DMS 273 treated with DMSO at 0.1 percent for 48 hours (cell line): ENCODE measurements around the gene BTBD9.

ENCODE experiments used
- DNase-seq: peaks from one replicate; lab custom pipeline; 2025; lab: John Stamatoyannopoulos, UW

BTBD9 gene

DNA sequence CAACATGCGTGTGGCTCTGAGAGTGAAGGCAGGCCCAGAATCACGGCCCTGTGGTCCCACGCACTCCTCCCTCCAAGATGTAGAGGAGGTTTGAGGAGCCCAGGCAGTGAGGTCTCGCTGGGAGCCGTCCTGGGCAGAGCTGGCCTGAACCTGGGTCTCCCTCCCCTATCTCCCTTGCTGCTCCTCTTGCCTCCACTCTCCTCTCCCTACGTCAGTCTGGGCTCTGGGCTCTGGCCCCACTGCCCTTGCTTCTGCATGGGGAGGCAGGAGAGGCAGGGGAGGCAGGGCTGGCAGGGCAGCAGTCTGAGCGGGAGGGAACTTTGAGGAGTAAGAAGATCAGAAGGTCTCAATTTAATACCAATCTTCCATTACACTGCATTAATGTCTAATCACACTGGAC, 445.1 kb downstream of the BTBD9 start:
- no peak for DNase-seq

DNA sequence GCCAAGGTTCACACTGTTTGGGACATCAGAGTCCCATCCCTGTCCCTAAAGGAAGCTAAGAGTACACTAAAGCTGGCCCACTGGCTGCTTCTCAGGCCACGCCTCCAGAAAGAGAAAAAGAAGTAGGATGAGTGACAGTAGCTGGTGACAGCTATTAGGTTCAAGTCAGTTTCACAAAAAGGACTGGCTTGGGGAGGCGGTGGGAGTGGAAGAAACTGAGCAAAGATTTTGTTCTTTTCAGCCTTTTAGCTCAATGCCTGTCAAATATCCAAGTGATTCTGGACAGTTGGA, 445.5 kb downstream of the BTBD9 start:
- no peak for DNase-seq

DNA sequence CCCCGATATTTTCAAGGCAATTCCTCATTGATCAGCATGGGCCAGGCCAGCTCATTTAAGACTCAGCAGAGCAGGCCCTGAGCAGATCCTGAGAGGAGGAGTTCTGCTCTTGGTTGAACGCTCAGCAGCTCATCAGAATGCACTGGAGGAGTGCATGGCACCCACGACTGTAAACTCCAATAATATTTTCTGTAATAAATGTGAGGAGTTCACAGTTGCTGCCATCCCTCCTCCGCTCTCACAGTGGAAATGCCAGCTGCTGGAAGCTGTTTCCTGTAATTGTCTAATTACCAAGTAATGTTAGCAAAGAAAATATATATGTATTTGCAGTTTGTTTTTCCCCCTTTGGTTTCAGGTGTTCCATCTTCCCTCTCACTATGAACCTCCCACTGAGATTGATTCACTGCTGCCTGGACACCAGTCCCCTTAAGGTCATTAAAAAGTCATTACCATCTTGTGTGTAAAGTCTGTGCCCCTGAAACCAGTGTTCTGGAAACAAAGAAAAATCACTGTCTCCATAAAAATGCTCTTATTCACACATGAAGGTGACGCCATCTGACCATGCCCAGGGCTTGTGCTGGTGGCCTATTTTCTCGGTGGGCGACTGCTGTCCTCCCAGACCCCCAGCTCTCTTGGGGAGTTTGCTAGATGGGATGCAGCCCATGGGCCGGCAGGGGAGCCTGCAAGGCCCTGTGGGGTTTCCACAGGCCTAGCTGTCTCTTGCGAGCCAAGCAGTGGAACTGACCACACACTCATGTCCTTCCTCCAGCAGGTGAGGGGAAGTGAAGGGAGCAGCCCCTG, 446.0 kb downstream of the BTBD9 start:
- DNase-seq, result no peak

DNA sequence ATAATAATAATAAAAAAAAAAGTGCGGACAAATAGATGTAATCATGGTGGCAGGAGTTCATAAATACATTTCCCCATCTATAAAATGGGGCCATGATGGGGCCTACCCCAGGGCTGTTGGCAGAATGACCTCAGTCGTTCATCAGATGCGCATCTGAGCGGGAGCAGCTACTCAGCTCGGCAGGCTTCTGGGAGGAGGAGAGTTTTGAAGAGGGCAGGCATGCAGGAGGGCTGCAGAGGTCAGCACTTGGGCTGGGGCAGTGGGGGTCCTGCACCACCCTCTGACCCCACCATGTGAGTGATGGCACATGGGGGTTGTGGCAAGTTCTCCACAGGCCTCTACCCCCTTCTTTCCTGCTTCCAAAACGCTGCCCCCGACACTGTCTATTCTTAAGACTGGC, 446.7 kb downstream of the BTBD9 start:
- DNase-seq, result no peak

DNA sequence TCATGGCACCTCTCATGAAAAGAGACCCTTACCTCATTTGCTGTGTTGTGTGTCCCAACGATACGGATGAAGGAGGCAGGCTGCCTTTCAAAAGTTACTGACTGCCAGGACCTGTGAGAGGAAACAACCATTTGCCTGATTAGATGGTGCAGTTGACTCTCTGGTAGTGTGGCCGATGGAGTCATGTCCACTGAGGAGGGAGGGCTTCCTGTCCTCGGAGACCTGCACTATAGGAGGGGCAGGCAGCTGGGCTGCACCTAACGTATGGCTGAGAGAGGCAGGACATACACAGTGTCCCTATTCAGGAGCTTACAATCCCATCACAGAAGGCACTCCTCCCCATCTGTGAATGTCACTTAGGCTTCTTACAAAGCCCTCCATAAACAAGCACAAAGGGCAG, 447.2 kb downstream of the BTBD9 start:
- no peak for DNase-seq

DNA sequence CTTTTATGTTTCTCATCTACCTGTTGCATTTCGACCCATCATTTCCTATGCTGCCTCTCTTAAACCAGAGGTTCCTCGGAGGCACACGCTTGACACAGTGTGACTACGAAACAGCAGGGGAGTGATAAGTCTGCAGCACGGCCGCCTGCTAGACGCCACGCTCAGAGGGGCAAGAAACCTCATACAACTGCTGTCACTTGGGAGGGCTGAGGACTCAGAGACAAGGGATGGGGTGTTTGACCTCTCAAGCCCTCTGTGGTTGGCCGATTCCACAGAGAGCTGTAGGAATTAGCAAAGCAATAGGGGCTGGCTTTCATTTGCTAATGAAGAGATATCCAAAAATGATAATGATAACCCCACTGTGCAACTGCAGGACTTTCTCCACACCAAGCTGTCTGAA, 447.7 kb downstream of the BTBD9 start:
- DNase-seq, result no peak

DNA sequence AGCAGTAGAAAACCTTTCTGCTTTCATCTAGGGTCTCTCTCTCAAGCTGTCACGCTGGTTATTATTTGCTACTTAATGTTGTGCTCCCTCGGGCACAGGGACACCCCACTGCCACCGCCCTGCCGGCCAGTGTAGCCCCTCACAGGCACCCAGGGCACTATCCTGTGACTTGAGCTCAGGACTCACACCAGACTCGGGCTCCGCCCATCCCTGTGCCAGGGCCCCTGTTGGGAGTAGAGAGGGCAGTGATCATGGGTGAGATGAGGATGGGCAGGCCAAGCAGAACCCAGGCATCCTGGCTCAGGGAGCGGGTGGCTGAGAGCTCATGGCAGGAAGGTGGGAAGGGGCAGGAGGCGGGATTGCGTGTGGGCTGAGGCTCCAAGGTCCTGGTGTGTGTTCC, 448.3 kb downstream of the BTBD9 start:
- no peak for DNase-seq

DNA sequence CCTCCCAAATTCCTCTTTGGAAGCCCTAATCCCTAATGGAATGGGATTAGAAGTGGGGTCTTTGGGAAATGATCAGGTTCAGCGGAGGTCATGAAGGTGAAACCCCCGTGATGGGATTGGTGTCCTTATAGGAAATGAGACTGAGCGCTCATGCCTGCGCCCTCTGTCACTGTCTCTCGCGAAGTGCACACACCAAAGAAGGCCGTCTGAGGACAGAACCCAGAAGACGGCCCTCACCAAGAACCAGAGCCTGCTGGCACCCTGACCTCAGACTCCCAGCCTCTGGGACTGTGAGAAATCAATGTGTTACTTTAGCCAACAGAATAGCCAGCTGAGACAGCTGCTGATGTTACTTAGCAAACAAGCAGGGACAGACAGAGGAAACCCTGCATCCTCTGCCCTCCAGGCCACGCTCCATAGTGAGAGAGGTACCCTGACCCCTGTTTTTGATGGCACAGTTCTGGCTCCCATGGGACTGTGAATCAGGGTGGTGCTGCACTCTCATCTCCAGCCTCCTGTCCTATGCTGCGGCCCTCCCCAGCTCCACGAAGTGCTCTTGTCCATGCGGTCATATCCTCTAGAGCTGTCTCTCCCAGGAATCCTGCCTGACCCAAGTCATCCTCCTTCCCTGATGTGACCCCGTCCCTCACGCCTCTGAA, 450.9 kb downstream of the BTBD9 start:
- no peak for DNase-seq

DNA sequence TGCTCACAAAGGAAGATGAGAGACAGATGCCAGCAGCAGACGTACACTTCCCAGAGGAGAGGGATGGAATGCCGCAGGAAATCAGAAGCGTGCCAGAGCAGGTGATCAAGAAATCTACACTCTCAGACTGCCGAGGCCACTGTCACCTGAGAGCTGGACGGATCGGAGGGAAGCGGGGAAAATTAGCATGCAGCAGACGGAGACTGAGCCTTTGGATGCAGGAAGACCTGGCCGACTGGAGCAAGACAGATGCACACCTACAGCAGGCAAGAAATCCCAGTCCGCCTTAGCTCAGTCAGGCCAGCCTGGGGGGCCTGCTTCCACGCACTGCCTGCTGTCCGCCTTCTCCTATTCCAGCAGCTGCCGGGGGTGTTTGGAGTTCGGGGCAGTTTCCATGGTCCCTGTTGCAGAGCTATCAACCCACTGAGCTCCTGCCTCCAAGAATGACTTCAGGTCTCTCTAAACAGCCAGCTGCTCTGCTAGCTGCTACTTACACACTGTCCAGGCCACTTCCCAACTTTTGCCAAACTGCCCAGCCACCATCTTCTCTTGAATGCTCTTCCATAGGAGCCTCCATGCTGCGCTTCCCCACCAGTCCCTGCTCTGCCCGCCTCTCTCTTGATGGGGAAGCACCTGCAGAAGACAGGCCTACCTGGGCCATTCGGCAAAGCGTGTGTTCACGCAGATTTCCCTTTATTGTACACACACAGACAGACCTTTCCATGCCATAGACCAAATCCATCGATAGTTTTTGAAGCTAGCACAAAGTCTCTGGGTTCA, 451.7 kb downstream of the BTBD9 start:
- no peak for DNase-seq

DNA sequence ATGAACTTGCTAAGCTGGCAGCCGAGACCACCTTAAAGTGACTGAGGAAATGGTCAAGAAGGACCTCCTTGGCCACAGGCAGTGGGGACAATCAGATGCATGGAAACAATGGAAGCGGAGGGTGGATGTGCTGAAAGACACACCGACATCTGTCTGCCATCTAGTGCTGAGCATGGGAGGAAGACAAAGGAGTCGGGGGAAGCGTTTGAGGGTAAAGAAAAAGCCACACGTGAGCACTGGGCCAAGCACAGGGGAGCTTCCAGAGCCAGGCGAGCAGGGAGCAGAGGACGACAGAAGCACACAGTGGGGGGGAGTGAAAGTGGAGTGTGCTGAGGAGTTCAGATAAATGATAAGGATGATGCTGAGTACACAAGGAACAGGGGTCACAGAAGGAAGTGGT, 452.4 kb downstream of the BTBD9 start:
- DNase-seq, result no peak

DNA sequence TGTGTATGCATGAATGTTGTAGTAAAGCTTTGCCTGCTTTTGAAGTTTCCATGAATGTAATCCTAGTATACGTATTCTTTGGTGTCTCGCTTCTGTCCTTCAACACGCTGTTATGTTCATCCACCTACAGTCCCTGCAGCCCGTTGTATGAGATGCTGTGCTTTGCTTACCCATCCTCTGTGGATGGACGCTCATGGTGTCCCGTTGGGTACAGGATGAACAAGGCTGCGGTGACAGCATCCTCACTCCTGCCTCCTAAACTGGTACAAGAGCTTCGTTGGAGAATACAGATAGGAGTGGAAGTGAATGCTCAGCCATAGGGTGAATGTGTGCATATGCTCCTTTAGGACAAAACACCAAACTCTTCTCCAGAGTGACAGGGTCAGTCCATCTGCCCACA, 454.0 kb downstream of the BTBD9 start:
- no peak for DNase-seq

DNA sequence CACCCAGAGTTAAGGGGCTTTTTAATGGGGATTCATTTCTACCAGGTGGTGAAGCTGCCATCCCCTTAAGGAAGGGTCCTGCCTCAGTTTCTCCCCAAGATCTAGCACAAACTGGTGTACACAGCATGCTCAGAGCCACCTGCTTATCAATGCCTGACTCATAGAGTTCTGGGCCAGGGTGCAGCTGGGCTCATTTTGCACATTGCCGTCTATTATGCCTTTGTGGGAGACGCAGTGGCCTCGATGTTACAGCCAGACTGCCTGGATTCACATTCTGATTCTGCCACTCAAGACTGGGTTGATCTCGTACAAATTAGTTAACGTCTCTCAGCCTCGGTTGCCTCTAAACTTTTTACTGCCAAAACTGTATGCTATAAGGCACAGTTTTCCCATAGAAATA, 454.5 kb downstream of the BTBD9 start:
- no peak for DNase-seq

DNA sequence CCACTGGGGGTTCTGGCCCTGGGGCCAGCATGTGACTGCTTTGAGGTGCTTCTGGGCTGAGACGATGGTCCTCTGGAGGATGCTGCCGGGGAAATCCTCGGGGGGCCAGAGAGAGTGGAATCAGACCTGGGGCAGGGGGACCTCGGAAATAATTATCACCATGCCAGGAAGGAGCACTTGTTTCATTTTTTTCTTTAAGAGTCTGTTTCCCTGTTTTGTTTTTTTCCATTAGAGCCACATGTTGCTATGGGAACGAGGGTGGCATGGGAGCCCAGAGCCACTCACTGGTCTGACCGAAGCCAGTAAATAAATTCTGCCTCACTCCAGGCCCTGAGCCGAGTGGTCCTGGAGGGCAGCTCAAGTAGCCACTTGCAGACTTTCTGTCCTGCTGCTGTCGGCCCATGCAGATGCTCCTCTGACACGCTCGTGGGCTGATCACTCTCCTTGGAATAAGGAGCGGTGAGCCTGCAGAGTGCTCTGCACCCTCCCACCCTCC, 455.1 kb downstream of the BTBD9 start:
- DNase-seq, result no peak

DNA sequence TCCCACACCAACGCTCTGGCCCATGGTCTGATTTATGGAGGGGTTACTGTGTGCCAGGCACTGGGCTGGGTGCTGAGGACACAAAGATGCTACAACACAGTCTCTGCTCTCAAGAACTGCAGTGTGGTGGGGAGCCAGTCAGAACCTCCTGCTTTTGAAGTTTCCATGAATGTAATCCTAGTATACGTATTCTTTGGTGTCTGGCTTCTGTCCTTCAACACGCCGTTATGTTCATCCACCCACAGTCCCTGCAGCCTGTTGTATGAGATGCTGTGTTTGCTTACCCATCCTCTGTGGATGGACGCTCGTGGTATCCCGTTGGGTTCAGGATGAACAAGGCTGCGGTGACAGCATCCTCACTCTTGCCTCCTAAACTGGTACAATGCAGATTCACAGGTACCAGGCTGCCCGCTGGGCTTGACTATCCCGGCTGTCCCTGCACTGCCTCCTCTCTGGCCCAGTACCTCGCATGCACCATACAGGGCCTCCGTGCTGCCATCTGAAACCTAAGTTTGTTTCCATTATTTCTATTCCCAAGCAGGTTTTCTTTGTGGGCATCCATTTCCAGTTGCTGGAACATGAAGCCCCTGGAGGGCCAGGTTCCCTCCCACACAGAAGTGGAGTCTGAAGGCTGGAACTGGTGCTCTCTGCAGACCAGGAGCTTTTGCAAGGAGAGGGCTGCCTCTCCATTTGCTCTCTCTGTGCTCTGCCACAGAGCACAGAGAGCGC, 455.7 kb downstream of the BTBD9 start:
- DNase-seq, result no peak

DNA sequence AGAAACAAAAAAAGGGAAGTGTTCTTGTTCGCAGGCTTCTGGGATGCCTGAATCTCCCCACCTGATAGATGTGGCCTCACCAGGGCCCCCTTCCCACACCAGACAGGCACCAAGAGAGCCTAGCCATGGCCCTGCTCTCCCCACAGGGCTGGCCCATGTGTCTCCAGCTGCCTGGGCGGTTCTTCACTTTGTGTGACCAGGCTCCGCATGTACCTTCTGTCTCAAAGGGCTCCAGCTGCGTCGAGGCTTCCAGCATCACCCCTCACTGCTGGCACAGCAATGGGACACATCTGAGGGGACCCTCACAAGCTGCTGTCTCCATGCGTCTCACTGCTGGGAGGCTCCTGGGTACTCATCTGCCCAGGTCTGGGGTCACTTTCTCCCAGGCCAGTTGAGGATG, 457.3 kb downstream of the BTBD9 start:
- DNase-seq, result no peak

DNA sequence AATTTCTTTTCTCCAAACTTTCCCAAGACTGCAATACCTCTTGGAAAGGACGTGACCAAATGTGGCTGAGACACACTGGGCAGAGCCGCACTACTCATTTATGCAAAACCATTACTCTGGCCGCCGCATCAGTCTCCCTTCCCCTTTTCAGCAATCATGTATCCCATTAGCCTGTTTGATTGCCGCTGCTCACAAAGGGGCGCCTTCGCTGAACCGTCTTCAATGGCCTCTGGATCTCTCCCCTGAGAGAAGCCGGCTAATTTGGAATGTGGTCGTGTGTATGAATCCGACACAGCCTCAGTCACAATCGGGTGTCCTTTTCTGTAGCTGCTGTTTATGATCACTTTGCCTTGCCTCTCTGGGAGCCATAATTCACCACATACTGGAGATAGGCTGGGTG, 459.1 kb downstream of the BTBD9 start:
- DNase-seq, result no peak

DNA sequence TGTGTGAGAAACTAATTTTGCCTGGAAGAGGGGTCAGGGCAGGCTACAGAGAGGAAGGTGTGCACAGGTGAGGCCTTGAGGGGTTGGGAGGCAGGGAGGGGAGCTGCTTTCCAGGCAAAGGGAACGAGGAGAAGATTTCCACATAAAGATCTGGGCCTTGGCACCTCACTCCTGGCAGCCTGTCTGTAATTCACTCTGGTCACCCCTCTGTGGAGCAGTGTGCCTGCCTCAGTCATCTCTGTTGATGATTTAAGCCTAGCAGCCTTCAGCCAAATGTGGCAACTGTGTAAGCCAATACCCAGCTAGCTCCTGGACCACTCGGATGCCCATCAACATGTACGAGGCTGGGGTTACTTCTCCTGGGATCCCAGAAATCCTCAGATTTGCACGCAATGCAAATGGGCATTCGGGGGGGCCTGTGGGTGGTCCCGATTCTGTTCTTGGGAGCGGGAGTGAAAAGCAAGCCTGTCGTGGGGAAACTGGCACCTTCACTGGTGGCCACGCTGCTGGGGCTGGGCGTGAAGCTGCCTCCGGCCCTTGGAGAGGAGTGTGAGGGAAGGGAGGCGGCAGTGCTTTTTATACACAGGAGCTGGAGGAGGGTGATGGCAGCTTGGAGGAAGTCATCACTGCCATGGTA, 459.8 kb downstream of the BTBD9 start:
- DNase-seq, result no peak

DNA sequence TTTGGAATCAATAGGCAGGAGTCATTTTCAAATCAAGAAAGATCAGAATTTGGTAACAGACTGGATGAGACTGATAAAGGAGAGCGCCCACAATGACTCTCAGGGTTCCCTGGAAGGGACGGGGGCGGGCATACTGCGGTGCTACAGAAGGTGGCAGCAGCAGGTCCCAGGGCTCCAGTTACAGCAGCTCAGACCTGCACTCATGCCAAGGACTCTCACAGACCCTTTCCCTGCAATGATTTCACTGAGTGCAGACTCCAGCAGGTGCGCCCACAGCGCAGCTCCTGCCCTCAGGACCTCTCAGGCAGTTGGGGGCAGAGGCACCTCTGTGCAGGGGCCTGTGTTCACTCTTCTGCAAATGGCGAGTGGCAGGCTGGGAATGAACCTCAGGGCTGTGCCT, 460.4 kb downstream of the BTBD9 start:
- DNase-seq, result no peak

DNA sequence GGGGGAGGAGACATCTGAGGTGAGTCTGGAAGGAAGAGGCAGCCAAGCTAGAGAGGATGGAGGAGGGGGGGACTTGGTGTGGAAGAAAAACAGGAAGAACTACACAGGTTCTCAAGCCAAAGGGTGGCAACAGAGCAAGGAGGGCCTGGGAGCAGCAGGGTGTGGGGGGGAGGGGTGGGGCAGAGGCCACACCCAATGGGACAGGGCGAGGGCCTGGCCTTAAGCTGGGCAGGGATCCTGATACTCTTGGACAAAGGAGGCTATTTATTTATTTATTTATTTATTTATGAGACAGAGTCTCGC, 461.2 kb downstream of the BTBD9 start:
- DNase-seq, result no peak

DNA sequence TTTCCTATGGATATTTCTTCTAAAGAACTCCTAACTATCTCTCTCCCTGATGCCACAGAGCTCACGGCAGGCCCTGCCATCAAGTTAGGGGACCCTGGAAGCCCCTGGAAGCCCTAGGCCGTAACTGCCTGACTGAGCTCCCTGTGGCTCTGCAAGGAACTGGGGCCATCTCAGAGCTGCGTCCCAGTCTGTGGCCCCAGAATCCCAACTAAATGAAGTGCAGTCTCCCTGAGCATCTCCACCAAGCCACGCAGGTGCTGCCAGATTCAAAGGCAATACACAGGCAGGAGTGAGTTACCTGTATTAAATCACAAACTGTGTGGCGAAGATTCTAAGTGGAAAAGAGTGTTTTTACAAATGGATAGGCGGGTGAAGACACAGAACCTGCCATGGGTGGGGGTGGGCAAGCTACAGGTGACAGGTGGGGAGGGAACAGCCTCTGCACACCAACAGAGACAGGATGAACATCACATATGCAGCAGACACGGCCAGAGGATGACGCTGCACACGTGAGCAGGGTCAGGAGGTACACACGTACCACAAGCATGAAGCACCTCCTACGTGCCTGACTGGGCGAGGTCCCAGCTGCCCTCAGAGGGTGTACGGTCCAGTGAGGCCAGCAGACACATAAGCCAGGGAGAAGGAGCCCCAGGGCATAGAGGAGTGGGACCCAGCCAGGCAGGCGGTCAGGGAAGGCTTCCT, 461.7 kb downstream of the BTBD9 start:
- no peak for DNase-seq
